HepG2 (cell line): ENCODE data around the gene SOX13. TPM values are rescaled to one million over a fixed set of nuclear protein-coding genes. Genes with fewer than 3 reads are reported as not detected.

Experiments
- ATAC-seq: fragments of 200-7000 bp; cut with Tn5 transposase; 3 replicates; pipeline ENCODE4 v1.9.1; 2020; ENCODE audit warnings: mild to moderate bottlenecking, moderate library complexity
- BruUV-seq: library from RNA; stranded (reverse); fragments of 400-500 nt; replicated peaks from 2 replicates; lab custom pipeline; 2021; lab: Mats Ljungman, UMichigan
- CTCF ChIA-PET: fragments of 300-600 bp; formaldehyde crosslinking; extraction: SDS; loops from one replicate; lab custom pipeline; 2021; ENCODE audit warnings: low total read pairs, inconsistent platforms, low intra/inter-chr PET ratio; lab: Yijun Ruan, JAX
- POLR2A ChIA-PET: fragments of 350-600 bp; sonication (Branson Sonifier 250); formaldehyde crosslinking; loops from one replicate; lab custom pipeline; 2020; ENCODE audit warnings: antibody characterized with exemption, inconsistent platforms; lab: Yijun Ruan, JAX
- DNase-seq: peaks from one replicate; pipeline ENCODE4 v3.0.0-alpha.2; 2015; ENCODE audit warnings: low spot score
- FAIRE-seq: peaks from 3 replicates; lab custom pipeline; 2011; peaks lifted over from hg19 to GRCh38; lab: Jason Lieb, UNC
- H2AFZ ChIP-seq: one replicate; pipeline ENCODE4 v1.6.1; 2011; ENCODE audit warnings: low read length, inconsistent platforms
- H3K27ac ChIP-seq: fragments of 300-600 bp; 3 replicates; pipeline ENCODE4 v1.8.0; 2011; ENCODE audit warnings: mixed run types, mild to moderate bottlenecking, mixed read lengths, low read length, inconsistent platforms; ENCODE audit not compliant: insufficient read depth; ENCODE audit errors: extremely low read length
- H3K27me3 ChIP-seq, 2 experiments: fragments of 200-600 bp in 1 of 2; 2 replicates in 1 of 2; 3 replicates in 1 of 2; pipeline versions ENCODE4 v1.6.0 to v1.8.0; 2011; ENCODE audit warnings: low read length in 2 of 2, mild to moderate bottlenecking in 2 of 2, moderate library complexity in 2 of 2, inconsistent platforms in 1 of 2; ENCODE audit not compliant: insufficient read depth in 2 of 2, control insufficient read depth in 1 of 2
- H3K36me3 ChIP-seq, 2 experiments: fragments of 200-600 bp in 1 of 2; replicated peaks in 1 of 2; 2 replicates in 1 of 2; 3 replicates in 1 of 2; pipeline versions ENCODE4 v1.5.1 to v1.8.0; 2011; ENCODE audit warnings: low read length in 2 of 2, inconsistent platforms in 1 of 2; ENCODE audit not compliant: insufficient read depth in 2 of 2, control insufficient read depth in 1 of 2
- H3K4me1 ChIP-seq: 2 replicates; pipeline ENCODE4 v1.5.1; 2012; ENCODE audit warnings: low read length, inconsistent platforms; ENCODE audit not compliant: insufficient read depth
- H3K4me2 ChIP-seq: 2 replicates; pipeline ENCODE4 v1.6.0; 2011; ENCODE audit warnings: low read depth, low read length, inconsistent platforms
- H3K4me3 ChIP-seq, 3 experiments: fragments of 200-600 bp in 1 of 3; sonication (generic), shearing (Covaris generic) in 1 of 3; replicated peaks in 1 of 3; 2 replicates each; pipeline ENCODE4 v1.5.1; 2011 to 2016; ENCODE audit warnings: low read length in 3 of 3, inconsistent platforms in 2 of 3, low read depth in 2 of 3, mild to moderate bottlenecking in 2 of 3, control low read depth in 1 of 3, mixed read lengths in 1 of 3; ENCODE audit not compliant: insufficient read depth in 1 of 3
- H3K79me2 ChIP-seq: one replicate; pipeline ENCODE4 v1.6.1; 2011; ENCODE audit warnings: low read length, inconsistent platforms; ENCODE audit not compliant: insufficient read depth
- H3K9ac ChIP-seq: 2 replicates; pipeline ENCODE4 v1.6.0; 2011; ENCODE audit warnings: mild to moderate bottlenecking, low read depth, low read length, inconsistent platforms; ENCODE audit not compliant: insufficient read depth
- H3K9me3 ChIP-seq: 2 replicates; pipeline ENCODE4 v1.5.1; 2012; ENCODE audit warnings: mild to moderate bottlenecking, low read length
- H4K20me1 ChIP-seq: 2 replicates; pipeline ENCODE4 v1.6.0; 2011; ENCODE audit warnings: inconsistent platforms, mild to moderate bottlenecking, low read length, moderate library complexity; ENCODE audit not compliant: insufficient read depth
- CHCHD3 ChIP-seq: sonication (generic); formaldehyde crosslinking; IDR thresholded peaks from 2 replicates; pipeline ENCODE4 v1.8.0; 2022; ENCODE audit warnings: mild to moderate bottlenecking, missing genetic modification reagents, moderate library complexity
- DMAP1 ChIP-seq: IDR thresholded peaks from 2 replicates; pipeline ENCODE4 v1.6.1; 2016
- ESRRA ChIP-seq: sonication (generic); formaldehyde crosslinking; IDR thresholded peaks from 2 replicates; pipeline ENCODE4 v1.5.1; 2020; ENCODE audit warnings: mild to moderate bottlenecking, low read depth, missing genetic modification reagents
- FOXK1 ChIP-seq: sonication (generic); formaldehyde crosslinking; IDR thresholded peaks from 2 replicates; pipeline ENCODE4 v1.4.0; 2020; ENCODE audit warnings: low read depth, missing genetic modification reagents, borderline replicate concordance
- HBP1 ChIP-seq: IDR thresholded peaks from 2 replicates; pipeline ENCODE4 v1.6.1; 2016; ENCODE audit warnings: low read depth, control low read depth
- HES4 ChIP-seq: sonication (generic); formaldehyde crosslinking; IDR thresholded peaks from 2 replicates; pipeline ENCODE4 v1.9.0; 2021; ENCODE audit warnings: mild to moderate bottlenecking, missing genetic modification reagents, borderline replicate concordance
- MNT ChIP-seq: fragments of 450-650 bp; IDR thresholded peaks from 2 replicates; pipeline ENCODE4 v1.6.1; 2016
- PHF21A ChIP-seq: sonication (generic); formaldehyde crosslinking; IDR thresholded peaks from 2 replicates; pipeline ENCODE4 v1.5.0; 2020; ENCODE audit warnings: mild to moderate bottlenecking, missing genetic modification reagents
- SAFB2 ChIP-seq: sonication (generic); formaldehyde crosslinking; IDR thresholded peaks from 2 replicates; pipeline ENCODE4 v1.5.1; 2020; ENCODE audit warnings: missing genetic modification reagents, low read depth, mild to moderate bottlenecking, borderline replicate concordance
- SRF ChIP-seq: IDR thresholded peaks from 2 replicates; pipeline ENCODE4 v1.6.1; 2011; ENCODE audit warnings: mild to moderate bottlenecking, low read depth, low read length, moderate library complexity
- TFDP1 ChIP-seq: IDR thresholded peaks from 2 replicates; pipeline ENCODE4 v1.6.1; 2016; ENCODE audit warnings: missing compliant biosample characterization, missing genetic modification reagents, borderline replicate concordance
- ZNF441 ChIP-seq: sonication (generic); formaldehyde crosslinking; IDR thresholded peaks from 2 replicates; pipeline ENCODE4 v1.7.0; 2021; ENCODE audit warnings: missing genetic modification reagents, borderline replicate concordance
- ZNF841 ChIP-seq: sonication (generic); formaldehyde crosslinking; IDR thresholded peaks from 2 replicates; pipeline ENCODE4 v1.8.1; 2023; ENCODE audit warnings: missing genetic modification reagents, borderline replicate concordance
- WGBS: methylation state at CpG from one replicate; pipeline ENCODE4 v1.1.6; 2017; ENCODE audit warnings: low lambda C conversion rate; 5-methylcytosine and 5-hydroxymethylcytosine counted together
- in situ Hi-C: cut with HindIII; loops from 2 replicates; pipeline ENCODE4 v1.10.0; 2017; ENCODE audit warnings: low pct_unique_long_range_greater_than_20kb; ENCODE audit not compliant: extremely low pct_ligation_motif_present
- intact Hi-C: fragments of 100-400 bp; cut with micrococcal nuclease; formaldehyde crosslinking; loops from one replicate; pipeline ENCODE4 v1.10.0; 2022; ENCODE audit not compliant: unreplicated experiment
- polyA plus RNA-seq, 8 experiments: library from polyadenylated mRNA; depleted of rRNA in 3 of 8; stranded (reverse) in 7 of 8; unstranded in 1 of 8; fragments of >200 nt; fragmentation: Illumina TruSeq in 4 of 8; extraction: Trizol in 4 of 8; gene quantifications; 2 replicates each; pipeline versions ENCODE4 v1.2.1 to v1.2.3, GENCODE V29; 2011 to 2016; ENCODE audit warnings: low read depth in 4 of 8, missing spikeins in 1 of 8, mixed read lengths in 1 of 8; ENCODE audit not compliant: insufficient read depth in 1 of 8
- total RNA-seq, 5 experiments: library from RNA; depleted of rRNA; stranded (reverse); fragments of >200 nt; fragmentation: Illumina TruSeq; extraction: Trizol; gene quantifications; 2 replicates each; pipeline ENCODE4 v1.2.3, GENCODE V29; 2016; ENCODE audit warnings: low read depth in 1 of 5

Gene SOX13
- total and polyA plus RNA-seq, 2 of the 13 experiments (the other 11 are each of a cell fraction or from before 2014, with no cell fraction given): 13.3 to 15.8 TPM

GRCh38 chr1:204162494-204163074 lies 89.7 kb downstream of the SOX13 start (continued):
- TF ChIP-seq SRF (no peak), SAFB2 (CRISPR knock-in tag) (no peak), FOXK1 (no peak), MNT (no peak), DMAP1 (CRISPR knock-in tag) (no peak), HBP1 (CRISPR knock-in tag) (no peak)

GRCh38 chr1:204166219-204166618 lies 93.3 kb downstream of the SOX13 start, which contains the start of gene REN:
TSS of gene REN (minus strand) at chr1:204166337. CDS start at chr1:204166293, 44 bp downstream.
- no TSS peak for BruUV-seq
- H4K20me1 ChIP-seq: no peaks in the 10 kb centered on the region
- no peak within 1 kb of the TSS for H3K4me2 ChIP-seq
- no peak within 1 kb of the TSS for H2AFZ ChIP-seq
- no peak for DNase-seq
- CTCF ChIA-PET: no interaction called here
- H3K27ac ChIP-seq: no peak within 1 kb of the TSS
- TF ChIP-seq ZNF841 (CRISPR knock-in tag): no peak
- no peak for TF ChIP-seq ESRRA (CRISPR knock-in tag)
- TF ChIP-seq CHCHD3: no peak
- no peak for TF ChIP-seq ZNF441 (CRISPR knock-in tag)
- no peak for TF ChIP-seq HES4 (CRISPR knock-in tag)
- no peak for TF ChIP-seq PHF21A (CRISPR knock-in tag)
- no peak for TF ChIP-seq TFDP1 (CRISPR knock-in tag)
- peaks cover 25% of the 10 kb centered on the region for H3K9me3 ChIP-seq
- H3K79me2 ChIP-seq: no peaks in the 10 kb centered on the region
- ATAC-seq: no peak
- POLR2A ChIA-PET: no interaction called here
- in situ Hi-C loops (no loop called here), intact Hi-C loops (no loop called here)
- no peak within 1 kb of the TSS for H3K4me3 ChIP-seq
- no peak within 1 kb of the TSS for H3K9ac ChIP-seq
- H3K27me3 ChIP-seq: peaks cover 0 to 17% of the 10 kb centered on the region in 2 experiments; a peak in 3 of 5 replicates
- no peaks in the 10 kb centered on the region for H3K36me3 ChIP-seq
- WGBS: 46% methylated on average over 3 of the region's 5 CpGs
- H3K4me1 ChIP-seq: peaks cover 10% of the 10 kb centered on the region
- no peak for FAIRE-seq
